ENCODE measurements around the gene CST11.

CST11 gene

DNA sequence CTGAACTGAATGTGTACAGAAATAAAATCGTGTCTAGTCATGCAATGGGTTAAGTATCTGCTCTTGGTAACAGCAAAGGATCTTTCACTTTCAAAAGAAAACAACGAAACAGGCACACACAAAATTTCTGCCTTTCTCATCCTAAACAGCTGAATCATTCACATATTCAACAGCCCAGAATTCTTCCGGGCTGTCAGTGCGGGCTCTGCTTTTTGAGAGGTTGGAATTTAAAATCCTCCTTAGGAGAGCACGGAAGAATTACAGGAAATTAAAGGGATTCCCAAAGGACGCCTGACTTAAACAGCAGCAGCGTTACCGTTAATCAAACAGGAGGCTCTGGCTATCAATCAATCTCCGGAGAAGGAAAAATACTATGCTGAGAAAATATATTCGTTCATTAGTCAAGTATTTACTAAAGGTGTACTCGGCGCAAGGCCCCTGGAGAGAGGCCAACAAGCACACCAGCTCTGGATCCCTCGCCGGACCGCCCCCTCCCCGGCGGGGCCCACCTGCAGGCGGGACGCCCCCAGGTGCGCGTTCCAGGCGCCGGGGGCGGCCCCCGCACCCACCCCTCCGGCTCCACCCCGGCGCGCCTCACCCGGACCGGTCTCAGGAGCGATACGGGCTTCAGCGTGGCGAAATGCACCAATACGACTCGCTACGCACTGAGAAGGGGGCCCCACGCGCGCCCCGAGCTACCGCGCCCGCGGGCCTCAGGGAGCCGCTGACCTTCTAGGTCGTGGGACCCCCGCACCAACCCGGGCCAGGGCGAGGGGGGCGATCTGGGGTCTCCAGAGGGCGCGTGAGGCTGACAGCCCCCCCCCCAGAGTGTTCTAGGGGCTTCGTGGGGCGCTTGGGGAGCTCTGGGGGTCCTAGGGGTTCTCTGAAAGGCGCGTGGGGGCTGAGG lies 32.4 kb downstream of the CST11 start:
- TF ChIP-seq ZBTB7A (IDR thresholded peaks at IDR 0.05; ENCODE audit: low read depth) (peak; percentile 21; the same call in 1 of the 2 replicates), YY1 (IDR thresholded peaks at IDR 0.05; ENCODE audit: low read depth) (no peak), FOXM1 (IDR thresholded peaks at IDR 0.05; ENCODE audit: borderline replicate concordance, low read depth) (no peak)
- TF ChIP-seq, protein P1, sequence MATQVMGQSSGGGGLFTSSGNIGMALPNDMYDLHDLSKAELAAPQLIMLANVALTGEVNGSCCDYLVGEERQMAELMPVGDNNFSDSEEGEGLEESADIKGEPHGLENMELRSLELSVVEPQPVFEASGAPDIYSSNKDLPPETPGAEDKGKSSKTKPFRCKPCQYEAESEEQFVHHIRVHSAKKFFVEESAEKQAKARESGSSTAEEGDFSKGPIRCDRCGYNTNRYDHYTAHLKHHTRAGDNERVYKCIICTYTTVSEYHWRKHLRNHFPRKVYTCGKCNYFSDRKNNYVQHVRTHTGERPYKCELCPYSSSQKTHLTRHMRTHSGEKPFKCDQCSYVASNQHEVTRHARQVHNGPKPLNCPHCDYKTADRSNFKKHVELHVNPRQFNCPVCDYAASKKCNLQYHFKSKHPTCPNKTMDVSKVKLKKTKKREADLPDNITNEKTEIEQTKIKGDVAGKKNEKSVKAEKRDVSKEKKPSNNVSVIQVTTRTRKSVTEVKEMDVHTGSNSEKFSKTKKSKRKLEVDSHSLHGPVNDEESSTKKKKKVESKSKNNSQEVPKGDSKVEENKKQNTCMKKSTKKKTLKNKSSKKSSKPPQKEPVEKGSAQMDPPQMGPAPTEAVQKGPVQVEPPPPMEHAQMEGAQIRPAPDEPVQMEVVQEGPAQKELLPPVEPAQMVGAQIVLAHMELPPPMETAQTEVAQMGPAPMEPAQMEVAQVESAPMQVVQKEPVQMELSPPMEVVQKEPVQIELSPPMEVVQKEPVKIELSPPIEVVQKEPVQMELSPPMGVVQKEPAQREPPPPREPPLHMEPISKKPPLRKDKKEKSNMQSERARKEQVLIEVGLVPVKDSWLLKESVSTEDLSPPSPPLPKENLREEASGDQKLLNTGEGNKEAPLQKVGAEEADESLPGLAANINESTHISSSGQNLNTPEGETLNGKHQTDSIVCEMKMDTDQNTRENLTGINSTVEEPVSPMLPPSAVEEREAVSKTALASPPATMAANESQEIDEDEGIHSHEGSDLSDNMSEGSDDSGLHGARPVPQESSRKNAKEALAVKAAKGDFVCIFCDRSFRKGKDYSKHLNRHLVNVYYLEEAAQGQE (IDR thresholded peaks at IDR 0.05; ENCODE audit: low read depth), result no peak

DNA sequence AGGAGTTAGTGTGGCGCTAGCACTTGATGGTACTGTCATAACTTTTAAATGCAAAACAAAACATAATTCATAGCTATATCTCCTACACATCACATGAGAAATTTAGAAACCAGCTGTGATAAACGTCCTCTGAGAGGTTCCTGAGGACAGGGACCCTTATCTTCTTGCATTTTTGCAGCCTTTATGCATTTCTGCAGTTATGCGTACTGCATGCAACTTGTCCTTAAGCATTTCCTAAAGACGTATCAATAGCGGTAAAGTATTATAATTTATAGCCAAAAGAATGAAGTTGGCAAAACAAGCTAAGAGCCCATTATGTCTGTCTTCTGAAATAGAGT lies 33.0 kb downstream of the CST11 start:
- TF ChIP-seq, protein P2, sequence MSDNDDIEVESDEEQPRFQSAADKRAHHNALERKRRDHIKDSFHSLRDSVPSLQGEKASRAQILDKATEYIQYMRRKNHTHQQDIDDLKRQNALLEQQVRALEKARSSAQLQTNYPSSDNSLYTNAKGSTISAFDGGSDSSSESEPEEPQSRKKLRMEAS (IDR thresholded peaks at IDR 0.05), result no peak
- TF ChIP-seq EGR1 (IDR thresholded peaks at IDR 0.05) (no peak), TAF1 (IDR thresholded peaks at IDR 0.05; ENCODE audit: low read depth) (no peak), YY1 (IDR thresholded peaks at IDR 0.05; ENCODE audit: low read depth) (no peak)

DNA sequence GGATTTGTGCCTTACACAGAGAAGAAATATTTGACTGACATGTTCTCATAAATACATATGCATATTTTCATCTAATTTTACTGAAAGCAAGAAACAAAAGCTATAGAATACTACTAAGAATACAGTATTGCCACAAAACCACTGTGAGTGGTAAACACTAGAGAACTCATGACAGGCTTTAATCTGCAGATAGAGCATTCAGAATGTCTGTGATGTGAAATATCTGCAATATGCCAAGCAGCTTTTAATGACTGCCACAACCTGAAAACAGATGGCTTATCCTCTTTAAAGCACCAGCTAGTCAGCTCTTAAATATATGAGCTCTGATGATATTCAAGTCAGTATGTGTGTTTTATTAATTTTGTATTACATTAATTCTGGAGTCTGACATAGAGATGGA lies 34.8 kb downstream of the CST11 start:
- TF ChIP-seq EP300 (IDR thresholded peaks at IDR 0.05; ENCODE audit: borderline replicate concordance) (no peak), EGR1 (IDR thresholded peaks at IDR 0.05) (no peak), YY1 (IDR thresholded peaks at IDR 0.05; ENCODE audit: low read depth) (no peak), TEAD4 (IDR thresholded peaks at IDR 0.05) (no peak), TCF12 (IDR thresholded peaks at IDR 0.05; ENCODE audit: low read depth) (no peak)
- TF ChIP-seq, protein P3, sequence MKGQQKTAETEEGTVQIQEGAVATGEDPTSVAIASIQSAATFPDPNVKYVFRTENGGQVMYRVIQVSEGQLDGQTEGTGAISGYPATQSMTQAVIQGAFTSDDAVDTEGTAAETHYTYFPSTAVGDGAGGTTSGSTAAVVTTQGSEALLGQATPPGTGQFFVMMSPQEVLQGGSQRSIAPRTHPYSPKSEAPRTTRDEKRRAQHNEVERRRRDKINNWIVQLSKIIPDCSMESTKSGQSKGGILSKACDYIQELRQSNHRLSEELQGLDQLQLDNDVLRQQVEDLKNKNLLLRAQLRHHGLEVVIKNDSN (IDR thresholded peaks at IDR 0.05), result no peak

DNA sequence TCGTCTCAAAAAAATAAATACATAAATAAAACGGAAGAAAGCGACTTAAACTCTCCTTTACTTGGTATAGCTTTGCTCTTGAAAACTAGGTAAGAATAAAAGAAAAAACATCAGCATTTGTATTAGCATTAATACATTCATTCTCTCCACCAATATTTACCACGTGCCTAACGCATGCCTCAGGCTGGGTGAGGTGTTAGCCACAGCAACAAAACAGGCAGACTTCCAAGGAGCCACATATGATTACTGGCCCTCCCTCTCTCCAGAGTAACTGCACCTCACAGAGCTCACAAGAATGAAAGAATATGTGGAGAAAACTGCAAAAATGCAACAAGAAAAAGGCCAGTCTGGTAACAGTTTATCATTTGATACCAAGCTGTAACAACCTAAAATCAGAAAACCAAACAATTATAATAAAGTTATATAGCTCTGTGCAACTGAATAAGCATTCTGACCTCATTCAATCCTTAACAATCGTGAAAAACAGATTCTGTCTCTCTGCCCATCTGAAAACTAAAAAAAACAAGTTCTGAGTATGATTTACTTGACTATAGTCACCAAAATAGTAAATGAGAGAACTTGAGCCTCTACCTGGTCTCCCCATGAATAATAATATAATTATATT lies 36.6 kb downstream of the CST11 start:
- TF ChIP-seq CEBPB (IDR thresholded peaks at IDR 0.05) (no peak), RAD21 (IDR thresholded peaks at IDR 0.05; ENCODE audit: low read depth) (no peak), EGR1 (IDR thresholded peaks at IDR 0.05) (no peak), TEAD4 (IDR thresholded peaks at IDR 0.05) (no peak), TAF1 (IDR thresholded peaks at IDR 0.05; ENCODE audit: low read depth) (no peak), NFIC (IDR thresholded peaks at IDR 0.05) (no peak), ZBTB7A (IDR thresholded peaks at IDR 0.05; ENCODE audit: low read depth) (no peak), FOXM1 (IDR thresholded peaks at IDR 0.05; ENCODE audit: borderline replicate concordance, low read depth) (no peak), EP300 (IDR thresholded peaks at IDR 0.05; ENCODE audit: borderline replicate concordance) (no peak), CREB1 (IDR thresholded peaks at IDR 0.05; ENCODE audit: low read depth) (no peak), TCF12 (IDR thresholded peaks at IDR 0.05; ENCODE audit: low read depth) (no peak)
- TF ChIP-seq, protein P2 (IDR thresholded peaks at IDR 0.05), result no peak
- TF ChIP-seq, protein P3 (IDR thresholded peaks at IDR 0.05), result no peak

DNA sequence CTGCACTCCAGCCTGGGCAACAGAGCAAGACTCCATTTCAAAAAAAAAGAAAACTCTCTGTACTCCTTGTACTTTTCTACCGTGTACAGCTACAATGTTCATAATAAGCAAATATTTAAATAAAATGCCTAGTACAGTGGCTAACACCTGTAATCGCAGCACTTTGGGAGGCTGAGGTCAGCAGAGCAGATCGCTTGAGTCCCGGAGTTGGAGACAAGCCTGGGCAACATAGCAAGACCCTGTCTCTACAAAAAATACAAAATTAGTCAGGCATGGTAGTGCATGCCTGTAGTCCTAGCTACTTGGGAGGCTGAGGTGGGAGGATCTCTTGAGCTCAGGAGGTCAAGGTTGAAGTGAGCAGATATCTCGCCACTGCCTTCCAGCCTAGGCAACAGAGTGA lies 37.1 kb downstream of the CST11 start:
- TF ChIP-seq TEAD4 (IDR thresholded peaks at IDR 0.05) (no peak), RAD21 (IDR thresholded peaks at IDR 0.05; ENCODE audit: low read depth) (no peak), TAF1 (IDR thresholded peaks at IDR 0.05; ENCODE audit: low read depth) (no peak), EP300 (IDR thresholded peaks at IDR 0.05; ENCODE audit: borderline replicate concordance) (no peak), CREB1 (IDR thresholded peaks at IDR 0.05; ENCODE audit: low read depth) (no peak), FOXM1 (IDR thresholded peaks at IDR 0.05; ENCODE audit: borderline replicate concordance, low read depth) (no peak), ZBTB7A (IDR thresholded peaks at IDR 0.05; ENCODE audit: low read depth) (no peak), NFIC (IDR thresholded peaks at IDR 0.05) (no peak), CEBPB (IDR thresholded peaks at IDR 0.05) (no peak), YY1 (IDR thresholded peaks at IDR 0.05; ENCODE audit: low read depth) (no peak), EGR1 (IDR thresholded peaks at IDR 0.05) (no peak), TCF12 (IDR thresholded peaks at IDR 0.05; ENCODE audit: low read depth) (no peak)
- TF ChIP-seq, protein P1 (IDR thresholded peaks at IDR 0.05; ENCODE audit: low read depth), result no peak
- TF ChIP-seq, protein P2 (IDR thresholded peaks at IDR 0.05), result no peak
- TF ChIP-seq, protein P3 (IDR thresholded peaks at IDR 0.05), result no peak
